ENCODE results near the gene PTGES2.

The PTGES2 gene

GRCh38 chr9:128153060-128153946 is 25.8 kb upstream of the PTGES2 start:
- DNase-seq (ENCODE audit: low spot score): no peak

GRCh38 chr9:128152133-128153059 is 24.9 kb upstream of the PTGES2 start:
- DNase-seq (ENCODE audit: low spot score): no peak

GRCh38 chr9:128151309-128152132 is 24.0 kb upstream of the PTGES2 start:
- DNase-seq (ENCODE audit: low spot score): no peak

- DNase-seq (ENCODE audit: low spot score): no peak
Observed at GRCh38 chr9:128150594-128151308, 23.2 kb upstream of the PTGES2 start.

- no peak for DNase-seq (ENCODE audit: low spot score)
Observed at GRCh38 chr9:128149951-128150593, 22.5 kb upstream of the PTGES2 start.

- DNase-seq (ENCODE audit: low spot score): no peak
Observed at GRCh38 chr9:128149001-128149701, 21.6 kb upstream of the PTGES2 start, which contains the start of gene LCN2. TSS of gene LCN2 (plus strand) at chr9:128149453. CDS start at chr9:128149526, 73 bp downstream.

- no peak for DNase-seq (ENCODE audit: low spot score)
Observed at GRCh38 chr9:128148509-128149000, 21.0 kb upstream of the PTGES2 start.

- no peak for DNase-seq (ENCODE audit: low spot score)
Observed at GRCh38 chr9:128146591-128147120, 19.1 kb upstream of the PTGES2 start.

GRCh38 chr9:128145951-128146351 is 18.4 kb upstream of the PTGES2 start:
- DNase-seq (ENCODE audit: low spot score): no peak

GRCh38 chr9:128145536-128145935 is 18.0 kb upstream of the PTGES2 start:
- DNase-seq (ENCODE audit: low spot score): no peak

- no peak for DNase-seq (ENCODE audit: low spot score)
Observed at GRCh38 chr9:128144239-128145181, 17.0 kb upstream of the PTGES2 start.

GRCh38 chr9:128143525-128144238 is 16.2 kb upstream of the PTGES2 start:
- no peak for DNase-seq (ENCODE audit: low spot score)

- no peak for DNase-seq (ENCODE audit: low spot score)
Observed at GRCh38 chr9:128142596-128142995, 15.1 kb upstream of the PTGES2 start.

- no peak for DNase-seq (ENCODE audit: low spot score)
Observed at GRCh38 chr9:128142061-128142460, 14.5 kb upstream of the PTGES2 start.

GRCh38 chr9:128141604-128142003 is 14.1 kb upstream of the PTGES2 start:
- no peak for DNase-seq (ENCODE audit: low spot score)

- DNase-seq (ENCODE audit: low spot score): no peak
Observed at GRCh38 chr9:128139621-128140020, 12.1 kb upstream of the PTGES2 start.

- no peak for DNase-seq (ENCODE audit: low spot score)
Observed at GRCh38 chr9:128138001-128138400, 10.5 kb upstream of the PTGES2 start.
